HG03064 (cell line): ENCODE data around the gene STRIP2.
"Not testable (repeated sequence)": the region's sequence is repeated elsewhere in the genome, so short reads cannot be mapped to it uniquely, and the experiment has no call there.

Experiments used
- ATAC-seq: cut with Tn5 transposase; IDR thresholded peaks from one replicate; pipeline ENCODE4 v1.9.1; 2021; ENCODE audit warnings: low read depth; ENCODE audit not compliant: unreplicated experiment

STRIP2 gene, protein sequence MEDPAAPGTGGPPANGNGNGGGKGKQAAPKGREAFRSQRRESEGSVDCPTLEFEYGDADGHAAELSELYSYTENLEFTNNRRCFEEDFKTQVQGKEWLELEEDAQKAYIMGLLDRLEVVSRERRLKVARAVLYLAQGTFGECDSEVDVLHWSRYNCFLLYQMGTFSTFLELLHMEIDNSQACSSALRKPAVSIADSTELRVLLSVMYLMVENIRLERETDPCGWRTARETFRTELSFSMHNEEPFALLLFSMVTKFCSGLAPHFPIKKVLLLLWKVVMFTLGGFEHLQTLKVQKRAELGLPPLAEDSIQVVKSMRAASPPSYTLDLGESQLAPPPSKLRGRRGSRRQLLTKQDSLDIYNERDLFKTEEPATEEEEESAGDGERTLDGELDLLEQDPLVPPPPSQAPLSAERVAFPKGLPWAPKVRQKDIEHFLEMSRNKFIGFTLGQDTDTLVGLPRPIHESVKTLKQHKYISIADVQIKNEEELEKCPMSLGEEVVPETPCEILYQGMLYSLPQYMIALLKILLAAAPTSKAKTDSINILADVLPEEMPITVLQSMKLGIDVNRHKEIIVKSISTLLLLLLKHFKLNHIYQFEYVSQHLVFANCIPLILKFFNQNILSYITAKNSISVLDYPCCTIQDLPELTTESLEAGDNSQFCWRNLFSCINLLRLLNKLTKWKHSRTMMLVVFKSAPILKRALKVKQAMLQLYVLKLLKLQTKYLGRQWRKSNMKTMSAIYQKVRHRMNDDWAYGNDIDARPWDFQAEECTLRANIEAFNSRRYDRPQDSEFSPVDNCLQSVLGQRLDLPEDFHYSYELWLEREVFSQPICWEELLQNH

GRCh38 chr7:129433847-129434674, at the start of gene STRIP2:
Gene STRIP2 (plus strand): TSS chr7:129434432. CDS start chr7:129434473, 41 bp downstream.
- ATAC-seq, result peak; percentile 95

DNA sequence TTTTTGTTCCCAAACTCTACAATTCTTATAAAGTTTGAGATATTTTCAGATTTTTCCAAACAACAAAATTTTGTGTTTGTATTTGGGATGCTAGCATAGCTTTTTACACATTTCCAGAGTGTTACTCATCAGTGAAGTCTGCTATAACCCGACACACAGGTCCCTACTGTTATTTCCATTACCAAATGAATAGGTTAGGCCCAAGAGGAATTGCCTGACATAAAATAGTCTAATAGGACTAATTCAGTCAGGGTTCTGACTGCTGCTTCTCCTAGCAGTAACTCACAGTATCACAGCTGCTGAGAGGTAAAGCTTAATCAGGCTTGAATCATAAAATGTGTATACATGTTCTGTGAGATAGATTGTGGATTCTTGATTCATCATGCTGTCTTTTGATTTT, 49.1 kb upstream of the STRIP2 start:
- no peak for ATAC-seq

GRCh38 chr7:129385598-129385997, 48.6 kb upstream of the STRIP2 start:
- no peak for ATAC-seq

- no peak for ATAC-seq
These were observed 47.7 kb upstream of the STRIP2 start for GRCh38 chr7:129386506-129386905.

DNA sequence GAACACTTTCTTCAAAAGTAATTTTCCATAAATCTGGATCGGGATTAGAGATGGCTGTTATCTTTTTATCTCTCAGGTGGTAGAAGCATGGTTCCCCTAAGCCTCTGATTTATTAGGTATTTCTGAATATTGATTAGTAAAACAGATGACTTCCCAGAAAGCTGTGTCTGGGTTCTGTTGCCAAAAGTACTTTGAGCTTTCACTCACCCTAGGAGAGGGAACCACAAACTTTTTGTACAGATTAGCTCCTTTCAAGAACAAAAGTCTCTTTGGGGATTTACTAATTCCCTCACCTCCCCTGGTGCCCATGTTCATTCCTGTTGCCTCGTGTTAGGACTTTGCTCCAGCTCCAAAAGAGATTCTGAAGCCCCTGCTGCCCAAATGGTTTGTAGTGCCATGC, 46.7 kb upstream of the STRIP2 start:
- ATAC-seq, result no peak

DNA sequence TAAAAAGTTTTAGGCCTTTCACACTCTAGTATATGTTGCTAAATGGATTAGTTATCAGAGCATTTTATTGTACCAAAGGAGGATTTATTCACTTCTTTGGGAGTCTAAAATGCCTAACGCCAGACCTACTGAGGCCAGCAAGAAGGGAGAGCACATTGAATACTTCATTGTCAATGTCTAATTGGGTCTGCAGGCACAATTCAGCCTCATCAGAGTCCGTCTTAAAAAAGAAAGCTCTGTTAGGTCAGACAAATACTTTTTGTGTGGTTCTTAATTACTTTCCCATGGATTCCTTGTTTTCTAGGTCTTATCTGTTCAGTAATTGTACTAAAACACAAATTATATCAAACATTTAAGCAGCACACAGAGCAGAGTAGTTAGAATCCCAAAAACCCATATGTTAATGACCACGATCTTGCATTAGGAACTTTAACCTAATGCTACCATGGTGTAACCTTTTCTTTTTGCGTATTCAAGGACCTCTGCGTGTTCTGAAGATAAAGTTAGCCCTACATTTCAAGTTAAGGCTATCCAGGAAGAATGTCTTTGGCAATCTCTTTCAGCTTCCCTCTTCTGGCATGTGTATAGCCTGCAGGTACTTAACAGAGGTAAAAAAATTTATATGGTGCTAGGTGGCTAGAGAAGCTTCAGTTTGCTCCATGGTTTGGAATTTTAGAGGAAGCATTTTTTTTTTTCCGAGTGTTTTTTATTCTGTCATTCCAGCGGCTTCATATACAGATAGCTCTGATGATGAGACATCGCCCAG, 45.7 kb upstream of the STRIP2 start:
- no peak for ATAC-seq

DNA sequence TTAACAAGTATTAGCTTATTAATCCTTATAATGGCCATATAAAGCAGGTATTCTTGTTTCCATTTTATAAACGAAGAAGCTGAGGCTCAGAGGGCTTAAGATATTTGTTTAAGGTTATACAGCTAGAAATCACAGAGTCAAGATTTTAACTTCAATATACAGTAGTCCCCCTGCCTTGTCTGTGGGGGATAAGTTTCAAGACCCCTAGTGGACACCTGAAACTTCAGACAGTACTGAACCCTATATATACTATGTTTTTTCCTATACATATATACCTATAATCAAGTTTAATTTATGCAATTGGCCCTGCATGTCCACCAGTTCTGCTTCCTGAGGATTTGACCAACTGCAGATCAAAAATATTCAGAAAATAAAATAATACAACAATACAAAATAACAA, 44.4 kb upstream of the STRIP2 start:
- no peak for ATAC-seq

DNA sequence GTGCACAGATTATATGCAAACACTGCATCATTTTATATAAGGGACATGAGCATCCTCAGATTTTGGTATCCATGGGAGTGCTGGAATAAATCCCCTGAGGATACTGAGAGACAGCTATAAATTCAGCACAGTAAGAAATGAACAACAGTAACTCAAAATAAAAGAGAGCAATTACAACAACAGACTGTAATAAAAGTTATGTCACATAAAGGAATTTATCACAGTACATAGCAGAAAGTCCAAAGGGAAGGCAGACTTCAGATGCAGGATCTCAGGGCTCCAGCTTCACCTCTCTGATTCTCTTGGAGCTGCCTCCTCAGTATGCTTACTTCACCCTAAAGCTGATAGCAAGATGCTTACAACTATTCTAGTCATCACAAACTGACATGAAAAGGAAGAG, 43.9 kb upstream of the STRIP2 start:
- no peak for ATAC-seq

DNA sequence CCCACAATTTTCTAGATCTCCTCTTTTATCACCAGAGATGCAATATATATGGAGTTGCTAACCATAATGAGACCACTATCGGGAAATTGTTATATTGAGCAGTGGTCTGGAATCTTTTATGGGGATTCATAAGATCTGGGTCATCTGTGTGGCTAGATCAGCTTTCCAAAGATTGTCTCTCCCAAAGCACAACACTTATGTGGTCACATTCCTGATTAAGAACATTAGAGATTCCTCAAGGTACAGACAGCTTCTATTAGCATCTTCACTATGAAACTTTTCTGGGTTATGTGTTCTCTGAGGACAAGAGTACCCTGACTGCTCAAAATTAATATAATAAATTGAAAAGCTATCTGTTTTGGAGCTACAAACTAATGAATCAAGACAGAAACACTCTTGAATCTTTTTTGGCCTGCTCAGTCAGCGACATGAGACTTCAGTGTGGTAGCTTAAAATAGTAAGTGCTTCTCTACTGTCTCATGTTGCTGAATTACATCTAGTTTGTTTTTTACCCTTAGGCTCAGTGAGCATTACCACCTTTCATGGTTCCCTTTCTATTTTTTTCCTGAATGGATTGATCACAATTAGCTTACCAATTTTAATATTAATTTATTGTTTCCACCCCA, 42.6 kb upstream of the STRIP2 start:
- no peak for ATAC-seq

GRCh38 chr7:129393255-129393654, 41.0 kb upstream of the STRIP2 start:
- no peak for ATAC-seq

- ATAC-seq, result no peak
These were observed 40.1 kb upstream of the STRIP2 start for GRCh38 chr7:129394101-129394500.

GRCh38 chr7:129394982-129395914, 39.0 kb upstream of the STRIP2 start:
- ATAC-seq, result no peak

- no peak for ATAC-seq
These were observed 32.8 kb upstream of the STRIP2 start for GRCh38 chr7:129401228-129401966.

DNA sequence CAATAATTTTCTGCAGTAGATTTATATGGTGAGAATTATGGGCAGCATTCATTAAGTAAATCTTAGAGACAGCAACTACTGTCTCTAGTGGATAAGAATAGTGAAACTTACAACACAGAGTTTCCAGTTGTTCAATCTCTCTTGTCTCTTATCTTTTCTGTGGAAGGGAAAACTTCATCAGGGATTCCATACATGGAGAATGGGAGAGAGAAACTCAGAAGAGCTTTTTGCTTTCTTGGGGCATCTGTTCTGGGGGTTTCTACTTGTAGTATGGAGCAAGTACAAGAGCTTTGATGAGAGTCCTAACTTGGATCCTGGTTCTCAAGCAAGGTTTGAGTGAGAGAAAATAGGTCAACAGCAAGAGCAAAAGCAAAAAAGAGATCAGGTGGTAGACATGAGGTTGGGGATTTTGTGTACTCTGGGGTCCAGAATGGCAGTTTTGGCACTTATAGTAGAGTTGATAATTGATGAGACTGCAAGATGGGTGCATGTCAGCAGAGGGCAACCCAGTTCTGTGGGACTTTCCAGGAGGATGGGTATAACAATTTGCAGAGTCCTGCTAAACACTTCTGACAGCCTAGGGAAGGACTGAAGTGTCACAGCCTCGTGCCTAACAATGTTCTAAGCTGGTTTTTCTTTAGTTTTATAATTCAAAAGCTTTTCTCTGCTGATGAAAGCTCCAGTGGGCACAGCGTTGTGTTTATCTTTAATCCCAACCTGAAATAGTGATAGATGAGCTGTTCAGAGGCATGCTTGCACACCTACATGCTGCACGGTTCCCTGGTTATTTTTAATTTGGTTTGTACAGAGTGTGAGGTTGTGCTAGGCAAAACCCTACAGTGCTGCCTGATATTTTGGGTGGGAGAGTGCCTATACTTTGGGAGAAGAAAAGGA, 32.0 kb upstream of the STRIP2 start:
- ATAC-seq, result peak; percentile 66

GRCh38 chr7:129405527-129405926, 28.7 kb upstream of the STRIP2 start:
- no peak for ATAC-seq

GRCh38 chr7:129410238-129410637, 24.0 kb upstream of the STRIP2 start:
- not testable (repeated sequence) for ATAC-seq

GRCh38 chr7:129412501-129412900, 21.7 kb upstream of the STRIP2 start:
- ATAC-seq, result no peak
